GM19328 (cell line): ENCODE results near the gene PDCD1.
"Not testable (repeated sequence)": the region's sequence is repeated elsewhere in the genome, so short reads cannot be mapped to it uniquely, and the experiment has no call there.

Experiments
- ATAC-seq: cut with Tn5 transposase; IDR thresholded peaks from one replicate; pipeline ENCODE4 v1.9.1; 2021; ENCODE audit warnings: mild to moderate bottlenecking, moderate library complexity; ENCODE audit not compliant: unreplicated experiment

The PDCD1 gene

GRCh38 chr2:241835611-241836010 is 23.1 kb downstream of the PDCD1 start:
- no peak for ATAC-seq

GRCh38 chr2:241834527-241835210 is 24.0 kb downstream of the PDCD1 start:
- no peak for ATAC-seq

- not testable (repeated sequence) for ATAC-seq
Observed at GRCh38 chr2:241833756-241834526, 24.8 kb downstream of the PDCD1 start.

GRCh38 chr2:241833101-241833663 is 25.5 kb downstream of the PDCD1 start:
- no peak for ATAC-seq

- ATAC-seq = no peak
Observed at GRCh38 chr2:241827394-241827793, 31.3 kb downstream of the PDCD1 start.

GRCh38 chr2:241823531-241824437 is 34.9 kb downstream of the PDCD1 start:
- not testable (repeated sequence) for ATAC-seq

- no peak for ATAC-seq
Observed at GRCh38 chr2:241822264-241822623, 36.5 kb downstream of the PDCD1 start.

- no peak for ATAC-seq
Observed at GRCh38 chr2:241821460-241822263, 37.0 kb downstream of the PDCD1 start.

- ATAC-seq = no peak
Observed at GRCh38 chr2:241820625-241821384, 37.9 kb downstream of the PDCD1 start.

- ATAC-seq = not testable (repeated sequence)
Observed at GRCh38 chr2:241819947-241820624, 38.6 kb downstream of the PDCD1 start.

GRCh38 chr2:241818943-241819270 is 39.8 kb downstream of the PDCD1 start:
- ATAC-seq = no peak

- no peak for ATAC-seq
Observed at GRCh38 chr2:241818229-241818942, 40.3 kb downstream of the PDCD1 start.

GRCh38 chr2:241817821-241818215 is 40.9 kb downstream of the PDCD1 start:
- not testable (repeated sequence) for ATAC-seq

GRCh38 chr2:241817126-241817820 is 41.4 kb downstream of the PDCD1 start:
- ATAC-seq = no peak

GRCh38 chr2:241816431-241817121 is 42.1 kb downstream of the PDCD1 start:
- ATAC-seq = no peak

- no peak for ATAC-seq
Observed at GRCh38 chr2:241815477-241816430, 42.9 kb downstream of the PDCD1 start.
